ENCODE measurements around the gene SLC36A2. TPM values are rescaled to one million over a fixed set of nuclear protein-coding genes. Genes with fewer than 3 reads are reported as not detected.

Gene SLC36A2
- total and polyA plus RNA-seq, 12 donors, result 0.06 to 0.17 (median 0.07) TPM; not detected in 9

GRCh38 chr5:151318850-151319732 lies 28.3 kb downstream of the SLC36A2 start:
- intact Hi-C loops (cut with DNase I), result no loop called here
- 43 to 55% (median 47%) methylated on average over 2 of the region's 2 CpGs for WGBS, 4 donors

DNA sequence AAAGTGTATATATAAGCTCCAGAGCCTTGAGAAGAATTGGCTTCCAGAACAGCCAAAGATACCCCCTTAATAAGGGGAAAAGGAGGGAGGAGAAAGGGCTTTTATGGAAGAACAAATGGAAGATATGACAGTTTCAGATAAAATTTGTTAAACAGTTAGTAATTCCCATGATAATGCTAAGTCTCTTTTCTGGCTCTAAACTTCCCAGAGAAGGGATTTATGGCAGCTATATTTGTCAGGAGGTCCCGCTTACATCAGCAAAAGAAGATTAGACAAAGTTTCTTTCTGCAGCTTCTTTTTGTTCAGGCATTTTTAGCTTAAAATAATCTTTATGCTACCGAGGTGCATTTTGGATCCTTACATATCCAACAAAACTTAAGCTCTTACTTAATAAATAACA lies 29.5 kb downstream of the SLC36A2 start:
- H3K9me3 ChIP-seq (replicated peaks in 1 of 3), result no peaks in the 10 kb centered on the region
- H3K36me3 ChIP-seq (replicated peaks in 1 of 2), result no peaks in the 10 kb centered on the region
- no peak overlapping the region for H3K4me3 ChIP-seq
- peaks cover 8 to 9% of the 10 kb centered on the region in 2 donors for H3K4me1 ChIP-seq (replicated peaks in 1 of 2)
- TF ChIP-seq POLR2A (IDR thresholded peaks at IDR 0.05), result no peak
- TF ChIP-seq, protein P1, sequence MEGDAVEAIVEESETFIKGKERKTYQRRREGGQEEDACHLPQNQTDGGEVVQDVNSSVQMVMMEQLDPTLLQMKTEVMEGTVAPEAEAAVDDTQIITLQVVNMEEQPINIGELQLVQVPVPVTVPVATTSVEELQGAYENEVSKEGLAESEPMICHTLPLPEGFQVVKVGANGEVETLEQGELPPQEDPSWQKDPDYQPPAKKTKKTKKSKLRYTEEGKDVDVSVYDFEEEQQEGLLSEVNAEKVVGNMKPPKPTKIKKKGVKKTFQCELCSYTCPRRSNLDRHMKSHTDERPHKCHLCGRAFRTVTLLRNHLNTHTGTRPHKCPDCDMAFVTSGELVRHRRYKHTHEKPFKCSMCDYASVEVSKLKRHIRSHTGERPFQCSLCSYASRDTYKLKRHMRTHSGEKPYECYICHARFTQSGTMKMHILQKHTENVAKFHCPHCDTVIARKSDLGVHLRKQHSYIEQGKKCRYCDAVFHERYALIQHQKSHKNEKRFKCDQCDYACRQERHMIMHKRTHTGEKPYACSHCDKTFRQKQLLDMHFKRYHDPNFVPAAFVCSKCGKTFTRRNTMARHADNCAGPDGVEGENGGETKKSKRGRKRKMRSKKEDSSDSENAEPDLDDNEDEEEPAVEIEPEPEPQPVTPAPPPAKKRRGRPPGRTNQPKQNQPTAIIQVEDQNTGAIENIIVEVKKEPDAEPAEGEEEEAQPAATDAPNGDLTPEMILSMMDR (IDR thresholded peaks at IDR 0.05), result no peak
- H3K27ac ChIP-seq, result no peak overlapping the region
- 52 to 76% (median 60%) methylated on average over 2 of the region's 2 CpGs for WGBS, 4 donors
- intact Hi-C loops (cut with DNase I), result no loop called here
- H3K27me3 ChIP-seq, result no peaks in the 10 kb centered on the region
- DNase-seq, result no peak

More at GRCh38 chr5:151318850-151319732, 28.3 kb downstream of the SLC36A2 start:
- peaks cover 8 to 9% of the 10 kb centered on the region in 2 donors for H3K4me1 ChIP-seq (replicated peaks in 1 of 2)
- H3K9me3 ChIP-seq (replicated peaks in 1 of 3), result no peaks in the 10 kb centered on the region
- TF ChIP-seq POLR2A (IDR thresholded peaks at IDR 0.05), result no peak
- TF ChIP-seq, protein P1 (IDR thresholded peaks at IDR 0.05), result peak in 1 of 6 experiments; percentile 17
- H3K27me3 ChIP-seq, result no peaks in the 10 kb centered on the region
- no peak overlapping the region for H3K4me3 ChIP-seq
- DNase-seq, result peak in 6 of 7 donors; percentile 16 to 54 (median 23)
- no peaks in the 10 kb centered on the region for H3K36me3 ChIP-seq (replicated peaks in 1 of 2)
- H3K27ac ChIP-seq, result peak overlapping the region in 1 of 5 donors; percentile 37

GRCh38 chr5:151315998-151316597 lies 31.3 kb downstream of the SLC36A2 start:
- intact Hi-C loops (cut with DNase I), result no loop called here
- no peak overlapping the region for H3K27ac ChIP-seq
- H3K27me3 ChIP-seq, result no peaks in the 10 kb centered on the region
- H3K36me3 ChIP-seq (replicated peaks in 1 of 2), result no peaks in the 10 kb centered on the region
- H3K4me1 ChIP-seq (replicated peaks in 1 of 2), result peaks cover 8 to 9% of the 10 kb centered on the region in 2 donors
- no peak for TF ChIP-seq POLR2A (IDR thresholded peaks at IDR 0.05)
- TF ChIP-seq, protein P1 (IDR thresholded peaks at IDR 0.05), result peak; percentile 69 to 87 (median 80)
- DNase-seq, result peak; percentile 79 to 96 (median 85)
- no peak overlapping the region for H3K4me3 ChIP-seq
- 42 to 52% (median 48%) methylated on average over 8 of the region's 8 CpGs for WGBS, 4 donors
- no peaks in the 10 kb centered on the region for H3K9me3 ChIP-seq (replicated peaks in 1 of 3)

GRCh38 chr5:151313357-151313756 lies 34.0 kb downstream of the SLC36A2 start:
- no peak overlapping the region for H3K4me3 ChIP-seq
- TF ChIP-seq, protein P1 (IDR thresholded peaks at IDR 0.05), result no peak
- H3K27ac ChIP-seq, result no peak overlapping the region
- WGBS, 4 donors, result 41 to 53% (median 49%) methylated on average over 2 of the region's 2 CpGs
- intact Hi-C loops (cut with DNase I), result no loop called here
- no peak for DNase-seq
- no peaks in the 10 kb centered on the region for H3K4me1 ChIP-seq (replicated peaks in 1 of 2)
- no peaks in the 10 kb centered on the region for H3K36me3 ChIP-seq (replicated peaks in 1 of 2)
- H3K9me3 ChIP-seq (replicated peaks in 1 of 3), result no peaks in the 10 kb centered on the region
- H3K27me3 ChIP-seq, result no peaks in the 10 kb centered on the region

Measured in adrenal gland (tissue), 12 donors.